HG03565 (cell line): ENCODE data around the gene MARCKSL1.
"Not testable (repeated sequence)": the region's sequence is repeated elsewhere in the genome, so short reads cannot be mapped to it uniquely, and the experiment has no call there.

Experiments
- ATAC-seq: cut with Tn5 transposase; IDR thresholded peaks from one replicate; pipeline ENCODE4 v1.9.1; 2021; ENCODE audit warnings: mild to moderate bottlenecking, moderate library complexity; ENCODE audit not compliant: unreplicated experiment

The MARCKSL1 gene

DNA sequence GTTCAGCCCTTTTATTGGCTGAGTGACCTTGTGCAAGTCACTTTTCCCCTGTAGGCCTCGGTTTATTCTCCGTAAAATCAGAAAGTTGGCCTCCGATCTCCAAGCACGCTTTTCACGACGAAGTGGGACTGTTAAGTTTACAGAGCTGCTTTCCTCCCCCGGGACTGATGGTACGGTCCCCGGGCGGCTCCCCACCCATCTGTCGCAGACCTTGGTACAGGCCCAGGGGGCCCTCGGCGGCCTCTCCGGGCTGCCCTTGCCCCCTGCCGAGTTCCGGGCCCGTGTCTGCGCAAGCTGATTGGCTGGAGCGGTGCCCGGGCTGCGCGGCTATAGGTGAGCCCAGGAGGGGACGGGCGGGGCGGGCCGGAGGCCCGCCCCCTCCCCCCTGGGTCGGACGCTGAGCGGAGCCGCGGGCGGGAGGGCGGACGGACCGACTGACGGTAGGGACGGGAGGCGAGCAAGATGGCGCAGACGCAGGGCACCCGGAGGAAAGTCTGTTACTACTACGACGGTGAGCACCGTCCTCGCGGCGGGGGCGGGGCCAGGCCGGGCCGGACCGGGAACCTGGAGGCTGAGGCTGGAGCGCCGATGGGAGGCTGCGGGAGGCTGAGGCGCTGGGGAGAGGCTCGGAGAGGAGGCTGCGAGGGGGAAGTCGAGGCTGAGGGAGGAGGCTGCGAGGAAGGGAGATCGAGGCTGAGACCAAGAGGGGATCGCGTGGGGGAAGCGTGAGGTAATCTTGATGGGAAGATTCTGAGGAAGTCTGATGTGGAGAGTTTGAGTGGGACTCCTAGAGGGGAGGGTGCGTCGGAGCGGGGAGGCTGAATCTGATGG is 44.1 kb downstream of the MARCKSL1 start, which contains the start of gene HDAC1:
HDAC1 (plus strand) TSS at position 376 of the 831 bp plus-strand sequence; CDS start at position 463, 87 bp downstream.
- ATAC-seq = peak; percentile 96

DNA sequence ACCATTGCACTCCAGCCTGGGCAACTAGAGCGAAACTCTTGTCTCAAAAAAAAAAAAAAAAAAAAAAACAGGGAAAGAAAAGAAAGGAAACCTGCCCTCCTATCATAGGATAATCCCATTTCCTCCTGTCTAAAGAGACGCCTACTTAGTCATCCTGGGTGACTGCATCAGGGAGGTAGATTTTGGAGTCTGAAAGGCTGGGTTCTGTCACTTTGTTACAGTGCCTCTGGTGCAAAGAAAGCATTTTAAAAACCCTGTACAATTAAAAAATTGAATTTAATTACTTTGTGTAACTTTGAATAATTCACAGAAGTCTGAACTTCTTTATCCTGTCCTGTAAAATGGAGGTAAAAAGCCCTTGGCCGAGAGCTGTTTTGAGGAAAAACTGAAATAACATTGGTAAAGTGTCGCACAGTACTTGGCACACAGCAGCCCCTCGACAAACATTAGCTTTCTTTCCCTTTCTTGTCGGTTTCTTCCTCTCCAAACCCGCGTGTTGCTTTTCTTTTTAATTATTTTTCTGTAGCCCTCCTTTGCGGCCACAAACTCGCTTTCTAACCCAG is 44.8 kb downstream of the MARCKSL1 start:
- no peak for ATAC-seq

DNA sequence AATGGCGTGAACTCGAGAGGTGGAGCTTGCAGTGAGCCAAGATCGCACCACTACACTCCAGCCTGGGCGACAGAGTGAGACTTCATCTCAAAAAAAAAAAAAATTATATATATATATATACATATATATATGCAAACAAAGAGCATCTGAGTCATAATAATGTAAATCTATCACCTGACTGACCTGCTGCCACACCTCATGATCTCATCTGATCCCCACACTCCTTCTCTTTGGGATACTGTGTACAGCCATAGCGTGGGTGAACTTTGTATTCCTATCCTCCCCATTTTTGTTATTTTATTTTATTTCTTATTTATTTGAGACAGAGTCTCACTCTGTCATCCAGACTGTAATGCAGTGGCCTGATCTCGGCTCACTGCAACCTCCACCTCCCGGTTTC is 46.8 kb downstream of the MARCKSL1 start:
- ATAC-seq = no peak

DNA sequence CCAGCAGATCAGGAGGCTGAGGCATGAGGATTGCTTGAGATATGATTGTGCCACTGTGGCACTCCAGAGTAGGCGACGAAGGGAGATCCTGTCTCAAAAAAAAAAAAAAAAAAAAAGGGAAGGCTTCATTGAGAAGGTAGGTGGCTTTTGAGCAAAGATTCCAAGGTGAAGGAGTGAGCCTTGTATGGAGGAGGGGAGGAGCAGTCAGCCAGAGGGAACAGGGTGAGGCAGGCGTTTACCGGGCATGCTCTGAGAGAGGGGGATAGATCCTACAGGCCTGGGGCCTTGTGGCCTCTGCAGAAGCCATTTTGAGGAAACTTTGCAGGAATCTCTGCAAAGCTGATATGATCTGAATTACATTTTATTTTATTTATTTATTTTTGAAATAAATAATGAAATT is 49.3 kb downstream of the MARCKSL1 start:
- ATAC-seq = no peak

DNA sequence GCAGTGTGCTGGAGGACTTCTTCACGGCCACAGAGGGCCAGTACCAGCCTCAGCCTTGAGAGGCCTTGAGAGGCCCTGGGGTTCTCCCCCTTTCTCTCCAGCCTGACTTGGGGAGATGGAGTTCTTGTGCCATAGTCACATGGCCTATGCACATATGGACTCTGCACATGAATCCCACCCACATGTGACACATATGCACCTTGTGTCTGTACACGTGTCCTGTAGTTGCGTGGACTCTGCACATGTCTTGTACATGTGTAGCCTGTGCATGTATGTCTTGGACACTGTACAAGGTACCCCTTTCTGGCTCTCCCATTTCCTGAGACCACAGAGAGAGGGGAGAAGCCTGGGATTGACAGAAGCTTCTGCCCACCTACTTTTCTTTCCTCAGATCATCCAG is 50.4 kb downstream of the MARCKSL1 start:
- ATAC-seq = no peak

DNA sequence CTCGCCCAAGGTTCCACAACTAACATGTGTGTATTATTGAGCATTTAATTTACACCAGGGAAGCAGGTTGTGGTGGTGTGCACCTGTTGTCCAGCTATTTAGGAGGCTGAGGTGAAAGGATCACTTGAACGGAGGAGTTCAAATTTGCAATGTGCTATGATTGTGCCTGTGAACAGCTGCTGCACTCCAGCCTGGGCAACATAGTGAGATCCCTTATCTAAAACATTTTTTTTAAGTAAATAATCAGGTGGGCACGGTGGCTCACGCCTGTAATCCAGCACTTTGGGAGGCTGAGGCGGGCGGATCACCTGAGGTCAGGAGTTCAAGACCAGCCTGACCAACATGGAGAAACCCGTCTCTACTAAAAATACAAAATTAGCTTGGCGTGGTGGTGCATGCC is 51.3 kb downstream of the MARCKSL1 start:
- not testable (repeated sequence) for ATAC-seq
